Right renal cortex interstitium (tissue), 3 donors: ENCODE data around the gene THADA. TPM values are rescaled to one million over a fixed set of nuclear protein-coding genes. Genes with fewer than 3 reads are reported as not detected.
"Not testable (repeated sequence)": the region's sequence is repeated elsewhere in the genome, so short reads cannot be mapped to it uniquely, and the experiment has no call there.

ENCODE experiments used
- DNase-seq, 3 donors: peaks; one replicate each; pipeline ENCODE4 v3.0.0-alpha.2; 2013; ENCODE audit warnings: low read depth in 3 of 3, low spot score in 2 of 3
- polyA plus RNA-seq, 3 donors: library from polyadenylated mRNA; unstranded; fragments of 120-200 nt; gene quantifications; one replicate each; pipeline ENCODE4 v1.2.1, GENCODE V29; 2013; ENCODE audit not compliant: insufficient read length in 3 of 3

The THADA gene
- polyA plus RNA-seq, 3 donors = 33.6 to 35.1 (median 34.5) TPM

DNA sequence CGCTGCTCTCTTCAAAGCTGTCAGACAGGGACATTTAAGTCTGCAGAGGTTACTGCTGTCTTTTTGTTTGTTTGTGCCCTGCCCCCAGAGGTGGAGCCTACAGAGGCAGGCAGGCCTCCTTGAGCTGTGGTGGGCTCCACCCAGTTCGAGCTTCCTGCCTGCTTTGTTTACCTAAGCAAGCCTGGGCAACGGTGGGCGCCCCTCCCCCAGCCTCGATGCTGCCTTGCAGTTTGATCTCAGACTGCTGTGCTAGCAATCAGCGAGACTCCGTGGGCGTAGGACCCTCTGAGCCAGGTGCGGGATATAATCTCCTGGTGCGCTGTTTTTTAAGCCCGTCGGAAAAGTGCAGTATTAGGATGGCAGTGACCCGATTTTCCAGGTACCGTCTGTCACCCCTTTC lies 47.5 kb downstream of the THADA start:
- DNase-seq = not testable (repeated sequence)

DNA sequence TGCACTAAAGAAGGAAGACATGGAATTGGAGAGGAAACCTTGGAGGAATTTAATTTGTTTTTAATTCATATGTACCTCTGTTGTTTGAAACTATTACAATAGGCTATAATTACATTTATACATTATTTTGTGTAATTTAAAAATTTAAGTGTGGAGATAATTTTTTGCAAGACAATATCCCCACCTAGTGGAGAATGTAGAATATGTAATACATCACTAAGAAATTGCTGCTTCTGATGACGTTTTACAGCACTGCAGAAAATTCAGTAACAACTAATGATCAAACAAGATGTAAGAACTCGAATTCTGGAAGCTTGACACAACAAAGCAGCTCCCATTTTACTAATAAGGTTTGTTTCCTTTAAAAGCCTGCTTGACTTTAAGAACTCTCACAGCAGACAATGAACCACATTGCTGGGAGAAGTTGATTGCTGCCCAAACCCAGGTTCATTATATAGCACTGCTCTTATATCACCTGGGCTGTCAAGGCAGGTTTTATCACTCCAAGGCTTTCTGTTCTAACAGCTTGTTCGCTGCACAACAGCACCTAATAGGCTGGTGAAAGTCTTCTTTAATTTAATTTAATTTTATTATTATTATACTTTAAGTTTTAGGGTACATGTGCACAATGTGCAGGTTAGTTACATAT lies 53.4 kb downstream of the THADA start:
- DNase-seq = no peak

DNA sequence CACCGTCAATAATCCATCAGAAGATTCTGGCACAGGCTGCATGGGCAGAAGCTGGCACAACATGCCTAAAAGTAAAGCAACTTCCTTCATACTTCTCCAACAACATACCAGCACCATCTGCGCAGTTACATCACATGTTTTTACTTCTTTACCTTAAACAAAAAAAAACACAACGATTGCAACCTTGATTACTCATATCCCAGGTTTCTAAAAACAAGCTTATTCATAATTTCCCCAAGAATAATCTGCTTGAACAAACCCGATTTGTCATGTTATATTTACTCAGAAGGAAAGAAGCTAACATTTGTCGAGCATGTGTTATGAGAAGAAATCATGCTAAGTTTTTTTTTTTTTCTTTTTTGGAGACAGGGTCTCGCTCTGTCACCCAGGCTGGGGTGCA lies 54.7 kb downstream of the THADA start:
- DNase-seq = no peak

DNA sequence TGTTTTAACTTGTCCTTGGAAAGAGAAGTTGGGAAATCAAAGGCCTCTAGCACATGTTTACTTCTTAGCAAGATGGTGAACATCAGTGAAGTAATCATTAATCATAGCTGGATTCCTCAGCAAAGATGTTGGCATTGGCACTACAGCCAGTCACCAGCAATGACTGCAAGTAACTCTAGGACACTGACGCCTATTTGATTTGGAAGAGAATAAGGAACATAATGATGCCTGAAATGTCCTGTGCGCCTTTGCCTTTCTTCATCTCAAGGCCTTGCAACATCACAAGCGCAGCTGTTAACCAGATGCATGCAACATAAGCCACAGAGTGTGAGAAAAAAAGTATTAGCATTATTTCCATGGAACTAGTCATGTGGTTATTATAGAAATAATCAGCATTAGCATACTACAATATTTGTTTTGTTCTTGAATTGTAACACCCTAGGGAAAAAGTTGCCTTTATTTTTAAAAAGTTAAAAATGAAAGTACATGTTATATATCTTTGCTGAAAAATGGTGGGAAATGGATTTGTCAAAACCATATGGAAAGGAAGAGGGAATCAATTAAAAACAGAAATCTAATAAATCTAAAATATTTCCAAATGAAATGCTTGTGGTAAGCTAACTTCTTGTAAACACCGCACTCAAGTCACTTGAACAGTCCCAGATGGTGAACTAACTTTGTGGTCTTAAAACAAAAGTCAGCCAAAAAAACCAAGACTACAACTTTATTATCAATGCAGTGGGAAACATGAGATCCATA lies 55.6 kb downstream of the THADA start:
- no peak for DNase-seq

DNA sequence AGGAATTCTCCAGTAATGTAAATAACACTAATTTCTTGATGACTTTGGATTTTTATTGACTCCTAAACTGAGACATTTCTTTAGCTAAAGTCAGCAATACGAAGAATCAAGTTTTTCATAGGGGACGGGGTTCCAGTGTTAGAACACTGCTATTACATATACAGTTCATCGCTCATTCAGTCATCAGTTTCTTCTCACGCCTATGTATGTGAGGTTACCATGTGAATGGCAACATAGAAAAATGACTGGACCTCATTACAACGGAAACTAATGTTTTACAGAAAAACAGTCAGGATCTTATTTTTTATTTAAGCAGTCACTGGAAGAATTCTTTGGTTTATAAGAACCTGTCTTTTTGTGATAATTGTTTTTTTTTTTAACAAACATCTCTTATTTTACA lies 56.4 kb downstream of the THADA start:
- DNase-seq = no peak

DNA sequence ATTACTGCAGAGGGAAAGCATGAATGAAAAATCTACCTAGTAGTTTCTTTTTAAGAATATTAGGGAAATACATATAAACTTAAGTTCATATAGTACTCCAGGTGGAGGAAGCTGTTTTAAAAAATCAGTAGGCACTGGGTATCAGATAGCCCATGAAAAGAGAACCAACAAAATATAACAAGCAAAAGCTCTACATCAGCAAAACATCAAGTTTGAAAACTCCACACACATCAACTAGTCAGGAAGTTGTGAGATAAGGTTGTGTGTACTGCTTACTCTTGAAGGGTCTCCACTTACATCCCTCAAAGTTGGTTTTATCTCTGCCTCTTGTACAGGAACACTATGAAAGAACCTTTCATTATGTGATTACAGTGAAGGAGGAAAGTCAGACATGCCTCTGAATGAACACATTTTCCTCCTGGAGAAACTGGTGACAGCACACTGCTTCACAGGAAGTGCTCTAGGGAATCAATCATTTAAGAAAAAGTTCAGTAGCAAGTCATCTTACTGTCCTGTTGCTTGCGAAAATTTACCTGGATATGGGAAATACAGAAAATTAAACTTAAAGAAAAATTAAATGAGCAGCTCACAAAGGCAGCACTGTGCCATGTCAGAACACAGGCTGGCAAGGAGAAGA lies 57.7 kb downstream of the THADA start:
- no peak for DNase-seq

DNA sequence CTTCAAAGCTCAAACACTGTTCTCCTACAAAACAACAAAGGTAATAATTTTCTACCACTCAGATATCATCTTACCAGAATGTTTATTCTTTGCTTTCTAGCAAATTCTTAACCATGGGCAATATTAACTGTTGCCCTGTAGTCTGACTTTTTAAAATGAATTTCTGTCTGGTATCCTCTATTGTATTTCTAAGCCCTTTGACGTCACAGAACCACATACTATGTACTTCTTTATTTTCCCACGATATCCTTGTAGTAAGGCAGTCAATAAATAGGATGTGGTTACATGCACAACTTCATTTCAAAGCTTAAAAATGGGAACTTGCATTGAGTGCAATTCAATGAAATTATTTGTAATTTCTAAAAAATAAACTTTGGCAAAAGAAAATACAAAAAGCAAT lies 58.7 kb downstream of the THADA start:
- no peak for DNase-seq

DNA sequence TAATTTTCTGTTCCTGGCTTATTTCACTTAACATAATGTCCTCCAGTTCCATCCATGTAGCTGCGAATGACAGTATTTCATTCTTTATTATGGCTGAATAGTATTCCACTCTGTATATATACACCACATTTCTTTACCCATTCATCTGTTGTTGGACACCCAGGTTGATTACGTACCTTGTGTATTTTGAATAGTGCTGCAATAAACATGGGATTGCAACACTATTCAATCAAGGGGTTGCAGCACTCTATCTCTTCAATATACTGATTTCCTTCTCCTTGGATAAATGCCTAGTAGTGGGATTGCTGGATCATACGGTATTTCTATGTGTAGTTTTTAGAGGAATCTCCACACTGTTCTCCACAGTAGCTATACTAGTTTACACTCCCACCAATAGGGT lies 61.3 kb downstream of the THADA start:
- no peak for DNase-seq

DNA sequence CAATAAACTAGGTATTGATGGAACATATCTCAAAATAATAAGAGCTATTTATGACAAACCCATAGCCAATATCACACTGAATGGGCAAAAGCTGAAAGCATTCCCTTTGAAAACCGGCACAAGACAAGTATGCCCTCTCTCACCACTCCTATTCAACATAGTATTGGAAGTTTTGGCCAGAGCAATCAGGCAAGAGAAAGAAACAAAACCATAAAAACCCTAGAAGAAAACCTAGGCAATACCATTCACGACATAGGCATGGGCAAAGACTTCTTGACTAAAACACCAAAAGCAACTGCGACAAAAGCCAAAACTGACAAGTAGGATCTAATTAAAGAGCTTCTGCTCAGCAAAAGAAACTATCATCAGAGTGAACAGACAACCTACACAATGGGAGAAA lies 63.3 kb downstream of the THADA start:
- not testable (repeated sequence) for DNase-seq

DNA sequence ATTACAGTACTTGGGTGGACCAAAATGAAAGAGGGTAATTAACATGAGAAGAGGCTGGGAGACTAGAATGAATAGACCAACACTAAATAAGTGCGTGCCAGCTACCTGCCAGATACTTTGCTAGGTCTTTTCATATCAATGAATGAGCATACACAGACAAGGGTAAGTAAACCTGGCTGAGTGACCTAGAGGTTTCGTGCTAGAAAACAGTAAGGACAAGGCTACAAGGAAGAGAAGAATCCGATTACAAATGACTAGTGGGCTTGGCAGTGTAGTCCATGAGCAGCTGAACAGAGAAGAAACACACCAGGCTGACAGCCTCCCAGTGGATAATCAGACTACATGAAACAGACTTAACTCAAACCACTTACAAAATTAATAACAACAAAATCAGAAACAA lies 64.6 kb downstream of the THADA start:
- DNase-seq = no peak

DNA sequence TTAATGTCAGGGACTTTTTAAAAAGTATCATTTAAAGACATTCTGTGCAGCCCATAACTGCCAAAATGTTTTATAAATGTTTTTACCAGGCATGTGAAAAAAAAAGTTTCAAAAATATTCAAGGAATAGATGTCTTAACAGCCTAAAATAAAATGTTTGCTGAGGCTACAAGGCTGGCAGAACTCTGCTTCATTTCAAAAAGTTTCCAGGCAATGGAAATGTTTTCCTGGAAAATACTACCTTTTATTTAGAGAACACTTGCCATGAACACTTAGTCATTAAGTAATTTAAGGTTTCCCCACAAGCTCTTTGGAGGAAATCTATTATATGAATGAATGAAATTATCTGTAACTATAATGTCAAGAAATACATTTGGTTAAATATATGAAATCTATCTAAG lies 68.8 kb downstream of the THADA start:
- no peak for DNase-seq

DNA sequence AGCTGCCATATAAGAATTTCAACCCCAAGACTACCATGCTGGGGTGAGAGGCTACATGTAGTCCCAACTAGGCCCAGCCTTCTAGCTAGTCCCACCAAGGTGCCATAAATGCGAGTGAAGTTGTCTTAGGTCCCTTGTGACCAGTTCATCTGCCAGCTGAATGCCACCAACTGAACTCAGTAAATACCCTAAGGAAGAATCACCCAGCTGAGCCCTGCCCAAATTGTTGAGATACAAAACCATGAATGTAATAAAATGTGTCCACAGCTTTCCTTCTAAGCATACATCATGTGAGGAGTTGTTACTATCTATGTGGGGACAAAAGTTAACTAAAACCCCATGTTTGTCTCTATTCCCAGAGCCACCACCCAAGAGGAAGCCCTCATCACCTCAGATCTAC lies 70.3 kb downstream of the THADA start:
- DNase-seq = no peak

DNA sequence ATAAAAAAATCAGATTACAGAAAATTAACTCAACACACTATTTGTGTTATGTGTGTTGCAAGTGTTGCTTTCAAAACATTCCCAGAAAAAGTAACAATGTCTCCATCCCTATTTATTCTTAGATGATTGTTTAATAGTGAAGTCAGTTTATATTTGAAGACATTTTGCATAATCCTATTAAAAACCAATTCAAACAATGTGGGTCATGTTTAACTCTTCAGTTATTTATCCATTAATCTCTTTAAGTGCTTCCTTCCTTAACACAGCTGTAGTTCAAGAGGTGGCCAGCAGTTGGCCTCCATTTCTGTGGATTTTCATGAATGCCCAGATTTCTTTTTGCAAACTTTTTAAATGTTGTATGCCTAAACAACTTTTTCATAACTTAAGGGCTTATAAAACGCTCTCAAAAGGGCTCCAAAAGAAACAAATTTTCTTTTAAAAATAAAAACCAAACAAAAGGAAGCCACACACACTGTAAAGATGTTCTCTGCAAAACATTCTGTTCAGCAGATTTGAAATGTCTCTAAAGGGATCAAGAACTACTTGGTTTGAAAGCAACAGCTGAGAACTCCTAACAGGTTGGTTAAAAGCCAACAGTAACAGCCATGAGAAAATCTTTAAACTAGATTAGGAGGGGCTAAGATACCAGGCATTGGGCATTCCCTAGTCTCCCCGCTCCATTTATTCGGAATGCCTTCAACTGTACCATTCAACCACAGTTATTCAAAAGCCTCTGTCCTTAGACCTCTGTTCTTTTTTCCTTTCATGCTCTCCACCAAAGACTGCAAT lies 71.5 kb downstream of the THADA start:
- no peak for DNase-seq

DNA sequence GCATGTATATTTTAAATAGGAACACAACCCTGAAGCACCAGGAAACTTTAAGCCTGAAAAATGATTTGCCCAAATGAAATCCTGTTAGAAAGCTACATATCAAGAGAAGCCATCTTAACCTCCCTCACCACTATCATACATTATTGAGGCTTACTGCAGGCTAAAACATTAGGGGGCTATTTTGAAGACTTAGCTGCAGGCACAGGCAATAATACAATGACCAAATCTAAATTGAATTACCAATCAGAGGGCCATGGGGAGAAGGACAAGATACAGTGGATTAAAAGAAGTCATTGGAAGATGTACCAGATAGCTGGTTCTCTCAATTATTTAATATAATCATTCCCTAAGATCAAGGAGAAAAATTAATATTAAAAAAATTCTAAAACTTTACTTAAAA lies 73.7 kb downstream of the THADA start:
- DNase-seq = no peak

DNA sequence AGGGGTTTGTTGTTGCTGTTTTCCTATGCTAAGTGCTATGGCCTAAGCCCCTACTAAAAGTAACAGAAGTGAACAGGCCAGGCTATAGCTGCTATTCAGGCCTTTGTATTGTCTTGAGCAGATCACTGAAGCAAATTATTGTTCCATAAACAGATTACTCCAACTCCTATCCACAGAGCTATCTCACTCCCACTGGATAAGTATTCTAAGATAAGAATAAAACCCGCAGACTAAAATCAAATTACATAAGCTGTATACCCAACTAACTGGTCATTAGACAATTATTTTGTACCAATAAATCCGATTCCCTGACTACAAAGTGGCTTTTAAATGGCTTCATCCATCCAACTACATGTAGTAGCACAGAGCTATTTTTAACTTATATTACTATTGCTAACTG lies 74.3 kb downstream of the THADA start:
- no peak for DNase-seq

DNA sequence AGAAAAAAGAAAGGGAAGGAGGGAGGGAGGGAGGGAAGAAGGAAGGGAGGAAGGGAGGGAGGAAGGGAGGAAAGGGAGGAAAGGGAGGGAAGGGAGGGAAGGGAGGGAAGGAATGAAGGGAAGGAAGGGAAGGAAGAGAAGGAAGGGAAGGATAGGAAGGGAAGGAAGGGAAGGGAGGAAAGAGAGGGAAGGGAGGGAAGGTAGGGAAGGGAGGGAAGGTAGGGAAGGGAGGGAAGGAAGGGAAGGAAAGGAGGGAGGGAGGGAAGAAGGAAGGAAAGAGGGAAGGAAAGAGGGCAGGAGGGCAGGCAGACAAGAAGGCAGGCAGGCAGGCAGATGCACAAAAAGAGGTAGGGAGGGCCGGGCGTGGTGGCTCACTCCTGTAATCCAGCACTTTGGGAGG lies 74.9 kb downstream of the THADA start:
- no peak for DNase-seq

DNA sequence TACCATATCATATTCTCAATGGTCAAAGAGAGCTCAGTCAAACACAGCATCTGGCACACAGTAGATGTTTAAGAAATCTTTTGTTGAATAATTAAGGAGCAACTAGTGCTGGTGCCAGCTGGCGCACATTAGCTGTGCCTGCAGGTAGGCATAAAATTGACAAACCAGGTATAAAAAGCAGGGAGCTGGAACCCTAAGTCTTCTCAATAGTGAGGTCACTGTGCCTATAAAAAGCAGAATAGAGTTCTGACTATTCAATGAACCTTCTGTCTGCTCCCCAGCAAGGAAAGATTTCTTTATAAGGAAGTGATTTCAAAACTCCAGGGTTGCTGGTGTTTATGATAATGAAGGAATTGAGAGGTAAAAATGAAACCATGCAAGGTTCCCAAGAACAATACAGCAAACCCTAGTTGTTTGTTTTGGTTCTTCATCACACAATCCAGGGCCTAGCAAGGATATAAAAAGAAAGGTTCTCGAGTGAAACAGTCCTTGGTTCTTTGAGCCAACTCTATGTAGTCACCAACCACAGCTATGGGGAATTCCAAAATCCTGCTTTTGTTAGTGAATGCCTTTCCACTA lies 76.1 kb downstream of the THADA start:
- no peak for DNase-seq

DNA sequence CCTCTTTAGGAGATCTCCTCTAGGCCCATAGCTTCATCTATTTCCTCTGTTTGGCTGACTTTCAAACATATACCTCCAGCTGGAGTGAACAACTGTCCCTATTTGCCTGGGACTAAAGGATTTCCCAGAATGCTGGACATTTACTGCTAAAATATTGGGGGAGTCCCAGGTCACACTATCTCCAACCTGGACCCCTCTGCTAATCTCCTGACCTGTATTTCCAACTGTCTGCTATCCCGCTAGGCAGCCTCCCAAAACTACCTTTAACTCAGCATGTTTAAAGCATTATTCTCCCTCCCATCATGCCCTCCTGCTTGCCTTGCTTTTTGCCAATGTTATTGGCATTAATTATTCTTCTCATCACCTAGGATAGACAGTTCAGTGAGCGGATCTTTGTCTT lies 77.1 kb downstream of the THADA start:
- no peak for DNase-seq

DNA sequence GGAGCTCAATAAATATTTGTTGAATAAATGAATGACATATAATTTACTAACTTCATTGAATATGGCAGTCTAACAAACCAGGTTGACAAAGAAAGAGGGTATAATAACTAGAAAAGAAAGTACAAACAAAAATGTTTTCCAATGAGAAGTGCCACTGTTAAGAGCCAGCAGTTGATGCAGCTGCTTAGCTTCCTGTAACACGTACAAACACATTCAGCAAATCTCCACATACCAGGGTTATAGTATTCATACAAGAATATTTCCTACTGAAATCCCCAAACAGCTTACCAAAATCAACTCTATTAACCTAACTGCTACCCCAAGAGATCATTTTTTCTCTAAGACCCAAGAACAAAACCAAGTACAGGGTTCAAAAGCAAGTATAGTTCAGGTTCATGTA lies 77.7 kb downstream of the THADA start:
- DNase-seq = no peak

DNA sequence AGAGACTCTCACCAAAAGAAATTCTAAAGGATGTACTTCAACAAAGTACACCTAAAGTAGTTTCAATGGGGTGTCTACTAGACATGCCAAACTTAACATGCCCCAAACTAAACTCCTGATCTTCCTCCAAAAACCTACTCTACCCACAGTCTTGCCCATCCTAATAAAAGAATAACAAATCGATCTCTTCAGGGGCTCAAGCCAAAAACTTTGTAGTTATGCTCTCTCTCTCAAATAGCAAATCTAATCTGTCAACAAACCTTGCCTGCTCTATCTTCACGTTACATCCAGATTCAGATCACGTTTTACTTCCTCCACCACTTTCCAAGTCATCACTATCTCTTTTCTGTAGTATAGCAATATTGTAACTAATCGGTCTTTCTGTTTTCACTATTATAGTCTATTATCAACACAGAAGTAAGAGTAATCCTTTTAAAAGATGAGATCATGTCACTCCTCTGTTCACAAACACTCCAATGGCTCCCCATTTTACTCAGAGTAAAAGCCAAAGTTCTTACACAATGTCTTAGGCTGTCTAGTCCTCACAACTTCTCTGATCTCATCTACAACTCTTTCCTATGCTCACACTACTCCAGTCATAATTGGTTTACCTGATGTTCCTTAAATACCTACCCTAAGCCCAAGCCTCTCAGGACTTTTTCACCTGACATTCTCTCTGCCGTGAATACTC lies 79.9 kb downstream of the THADA start:
- DNase-seq = no peak
